Fibroblast of skin of left quadriceps (primary cell): ENCODE measurements around the gene MEAK7.

ENCODE experiments used
- DNase-seq, 2 experiments: peaks; one replicate each; pipeline ENCODE4 v3.0.0-alpha.2; 2013; ENCODE audit warnings: low read depth in 2 of 2

The MEAK7 gene

DNA sequence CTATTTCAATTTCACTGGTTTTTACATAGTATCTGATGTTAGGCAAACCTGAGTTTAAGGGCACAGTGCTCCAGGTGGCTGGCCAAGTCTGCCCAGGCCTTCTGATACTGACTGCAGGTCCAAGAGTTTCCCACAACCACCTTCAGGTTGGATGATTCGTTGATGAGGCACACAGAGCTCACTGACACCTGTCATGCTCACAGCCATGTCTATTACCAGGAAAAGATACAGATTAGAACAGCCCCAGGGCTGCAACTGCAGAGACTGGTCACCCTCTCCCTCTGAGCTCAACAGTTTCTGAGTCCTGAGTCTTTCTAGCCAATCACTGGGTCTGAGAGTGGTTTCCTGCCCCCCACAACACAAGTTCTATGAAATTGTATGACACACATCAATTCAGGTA, 37.2 kb downstream of the MEAK7 start:
- no peak for DNase-seq

- no peak for DNase-seq
Observed at GRCh38 chr16:84466692-84467091, 37.8 kb downstream of the MEAK7 start.

- DNase-seq, result no peak
Observed at GRCh38 chr16:84465154-84465553, 39.3 kb downstream of the MEAK7 start.

- no peak for DNase-seq
Observed at GRCh38 chr16:84464116-84464515, 40.3 kb downstream of the MEAK7 start.

DNA sequence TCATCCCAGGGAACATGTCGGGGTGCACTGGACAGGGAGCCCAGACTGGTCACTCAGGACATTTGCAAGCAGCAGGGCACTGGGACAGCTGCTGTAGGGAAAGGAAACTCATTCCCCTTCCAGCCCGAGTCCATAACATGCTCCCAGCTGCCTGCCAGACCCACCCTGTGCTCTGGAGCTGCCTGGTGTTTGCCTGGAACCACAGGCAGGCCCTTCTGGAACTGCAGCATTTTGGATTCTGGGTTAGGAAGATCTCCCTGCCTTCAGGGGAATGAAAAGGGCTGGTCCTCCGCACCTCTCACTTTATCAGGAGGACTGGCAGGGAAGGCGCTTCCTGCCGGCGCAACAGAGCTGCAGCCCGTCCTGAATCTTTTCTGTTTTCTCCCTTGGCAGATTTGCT, 41.2 kb downstream of the MEAK7 start:
- DNase-seq, result no peak

DNA sequence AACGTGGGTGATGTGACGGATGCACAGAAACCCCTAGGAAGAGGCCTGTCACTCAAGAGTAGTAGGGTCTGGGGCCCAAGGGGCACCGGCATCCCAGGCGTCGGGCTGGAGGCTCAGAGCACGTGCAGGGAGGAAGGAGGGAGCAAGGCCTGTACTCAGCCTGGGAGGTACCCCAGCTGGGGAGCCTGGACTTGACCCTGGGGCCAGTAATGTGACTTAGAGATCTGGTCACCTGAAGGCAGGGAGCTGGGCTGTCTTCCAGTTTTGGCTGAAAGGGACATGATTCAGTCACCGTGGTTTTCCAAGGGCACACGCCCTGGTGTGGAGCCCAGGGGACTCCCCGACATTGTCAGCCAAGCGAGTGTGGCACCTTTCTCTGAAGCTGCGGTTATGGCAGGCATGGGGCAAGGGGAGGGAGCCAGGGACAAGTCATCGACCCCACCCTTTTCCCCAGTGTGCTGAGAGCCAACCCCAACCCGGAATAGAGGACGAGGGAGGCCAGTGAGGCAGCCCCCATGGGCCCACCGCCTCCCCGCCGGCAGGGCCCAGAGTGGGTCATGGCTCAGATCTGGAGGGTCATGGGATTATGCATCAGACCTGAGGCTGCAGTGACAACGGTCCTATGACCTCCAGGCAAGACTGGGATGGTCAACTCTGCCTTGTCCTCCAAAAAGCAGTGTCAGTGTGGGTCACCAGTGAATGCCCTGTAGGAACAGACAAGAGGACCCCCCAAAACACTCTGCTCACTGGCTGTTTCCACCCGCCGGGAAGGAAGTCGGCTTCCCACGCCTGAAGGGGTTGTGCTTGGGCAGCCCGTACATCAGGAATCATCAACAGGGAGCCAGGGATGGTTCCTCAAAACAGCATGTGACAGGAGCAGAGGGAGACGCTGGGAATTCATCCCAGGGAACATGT, 41.9 kb downstream of the MEAK7 start:
- DNase-seq, result no peak

DNA sequence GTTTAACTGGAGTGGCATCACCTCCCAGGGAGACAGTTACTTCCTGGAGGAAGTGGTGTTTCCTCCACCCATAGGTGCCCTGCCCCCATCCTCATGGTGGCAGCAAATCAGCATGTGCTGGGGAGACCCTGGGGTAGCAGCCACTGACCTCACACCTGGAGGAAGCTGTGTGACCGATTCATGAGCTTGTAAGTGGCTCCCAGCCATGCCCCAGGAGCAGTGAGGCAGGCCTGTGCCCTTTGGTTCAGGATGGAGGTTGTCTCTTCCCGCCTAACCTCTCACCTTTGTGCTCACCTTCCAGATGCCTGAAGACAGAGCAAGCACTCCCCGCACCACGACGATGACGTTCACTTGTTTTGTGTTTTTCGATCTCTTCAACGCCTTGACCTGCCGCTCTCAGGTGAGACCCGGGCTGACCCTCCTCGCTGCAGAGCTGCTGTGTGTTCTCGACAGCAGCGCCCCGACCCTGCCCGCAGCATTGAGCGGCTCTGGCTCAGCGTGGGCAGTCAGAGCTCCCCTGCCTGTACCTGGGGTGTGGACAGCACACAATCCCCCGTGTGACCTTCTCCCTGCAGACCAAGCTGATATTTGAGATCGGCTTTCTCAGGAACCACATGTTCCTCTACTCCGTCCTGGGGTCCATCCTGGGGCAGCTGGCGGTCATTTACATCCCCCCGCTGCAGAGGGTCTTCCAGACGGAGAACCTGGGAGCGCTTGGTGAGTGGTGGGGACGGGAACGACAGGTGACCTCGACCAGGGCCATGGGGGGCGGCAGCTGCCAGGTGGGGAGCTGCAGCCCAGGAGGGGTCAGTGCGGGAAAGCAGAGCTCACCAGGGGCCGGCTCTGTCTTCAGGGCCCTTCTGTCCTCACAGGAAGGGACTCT, 42.8 kb downstream of the MEAK7 start:
- DNase-seq, result no peak

DNA sequence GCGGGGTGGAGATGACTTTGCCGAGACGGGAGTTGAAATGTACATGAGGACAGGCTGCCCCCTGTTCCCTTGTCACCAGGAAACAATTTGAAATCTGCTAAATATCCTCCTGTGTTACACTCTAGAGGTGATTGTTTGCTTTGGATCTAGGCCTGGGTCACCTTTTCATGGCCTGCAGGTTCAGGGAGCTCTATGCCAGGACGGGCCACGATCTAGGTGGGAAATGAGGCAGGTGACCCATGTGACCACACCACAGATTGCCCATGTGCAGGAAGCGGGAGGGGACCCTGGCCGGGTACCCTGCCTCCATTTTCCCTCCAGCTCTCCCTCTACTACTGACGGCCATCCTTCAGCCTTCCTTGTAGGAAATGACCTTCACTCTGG, 43.4 kb downstream of the MEAK7 start:
- DNase-seq, result no peak

DNA sequence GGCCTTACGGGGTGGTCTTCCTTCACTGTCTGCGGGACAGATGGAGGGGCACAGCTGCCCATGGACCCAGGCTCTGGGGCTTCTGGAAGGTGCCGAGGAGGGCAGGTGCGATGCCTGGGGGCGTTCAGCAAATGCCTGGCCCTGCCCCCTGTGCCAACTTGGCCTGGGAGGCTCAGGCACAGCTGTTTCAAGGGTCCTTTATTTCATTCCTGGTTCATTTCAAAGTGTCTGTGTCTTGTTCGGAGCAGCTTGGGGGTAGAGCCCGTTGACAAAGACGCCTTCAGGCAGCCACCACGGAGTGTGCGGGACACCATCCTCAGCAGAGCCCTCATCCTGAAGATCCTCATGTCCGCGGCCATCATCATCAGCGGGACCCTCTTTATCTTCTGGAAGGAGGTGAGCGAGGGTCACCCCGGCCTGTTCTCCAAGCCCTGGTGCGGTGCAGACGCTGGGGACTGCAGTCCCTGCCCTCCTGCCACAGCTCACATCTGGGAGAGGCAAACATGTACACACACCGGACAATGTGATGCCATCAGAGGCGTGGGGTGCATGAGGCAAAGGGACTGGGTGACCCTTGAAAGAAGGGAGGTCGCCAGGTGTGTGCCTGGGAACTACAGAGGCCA, 43.9 kb downstream of the MEAK7 start:
- DNase-seq, result no peak

DNA sequence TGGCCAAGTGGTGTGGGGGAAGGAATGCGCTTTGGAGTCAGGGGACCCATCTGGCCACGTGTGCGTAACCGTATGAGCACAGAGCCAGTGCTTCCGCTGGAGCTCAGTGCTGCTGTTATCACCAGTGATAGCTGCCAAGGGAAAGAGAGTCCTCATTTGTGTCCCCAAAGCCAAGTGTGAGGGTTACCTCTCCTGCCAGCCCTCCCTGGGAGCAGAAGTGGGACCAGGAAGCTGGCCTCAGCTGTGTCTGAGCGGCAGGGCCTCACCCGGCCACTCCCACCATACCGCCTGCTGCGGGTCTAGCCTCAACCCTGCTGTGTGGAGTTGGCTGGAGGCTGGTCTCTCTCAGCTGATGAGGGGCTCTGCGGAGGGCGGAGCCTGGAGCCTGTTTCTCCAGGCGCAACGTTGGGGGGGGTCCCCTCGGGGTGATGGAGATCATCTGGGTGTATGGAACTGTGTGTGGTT, 44.5 kb downstream of the MEAK7 start:
- no peak for DNase-seq

DNA sequence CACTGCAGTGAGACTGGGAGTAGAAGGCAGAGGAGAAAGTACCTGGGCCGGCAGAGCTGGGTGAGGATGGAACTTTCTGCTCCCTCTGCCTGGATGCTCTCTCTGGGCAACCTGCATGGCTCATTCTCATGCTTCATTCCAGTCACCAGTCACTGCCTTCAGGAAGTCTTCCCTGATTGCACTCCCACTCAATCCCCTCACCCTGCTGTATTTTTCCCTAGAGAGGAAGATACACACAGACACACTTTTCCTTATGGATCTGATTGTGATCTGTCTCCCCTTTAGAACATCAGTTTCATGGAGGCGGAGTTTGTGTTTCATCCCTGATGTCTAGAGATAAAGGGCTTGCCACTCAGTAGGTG, 44.9 kb downstream of the MEAK7 start:
- no peak for DNase-seq

- DNase-seq, result no peak
Observed at GRCh38 chr16:84458606-84459532, 45.6 kb downstream of the MEAK7 start.

DNA sequence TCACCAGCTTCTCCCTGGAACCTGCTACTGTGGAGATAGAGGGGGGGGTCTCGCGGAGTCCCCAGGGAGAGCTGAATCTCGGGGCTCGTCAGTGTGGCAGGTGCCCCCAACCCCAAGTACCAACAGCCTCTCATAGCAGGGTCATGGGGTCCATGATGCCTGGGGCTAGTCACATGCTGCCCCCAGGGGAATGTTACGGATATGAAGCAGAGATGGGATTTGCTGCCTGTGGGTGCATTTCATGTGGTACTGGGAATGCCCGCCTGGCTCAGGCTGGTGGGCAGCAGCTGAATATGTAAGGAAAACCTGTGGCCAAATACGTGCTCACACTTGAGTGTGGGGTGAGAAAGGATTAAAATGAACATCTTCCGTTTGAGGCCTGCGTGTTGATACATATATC, 49.4 kb downstream of the MEAK7 start:
- DNase-seq, result no peak
